Neuron (in vitro differentiated cells): ENCODE results near the gene CLDN2.

ENCODE experiments used
- H2AFZ ChIP-seq: one replicate; pipeline ENCODE4 v1.6.1; 2013; ENCODE audit warnings: low read depth, mild to moderate bottlenecking, inconsistent platforms, low read length, moderate library complexity
- H3K27me3 ChIP-seq: one replicate; pipeline ENCODE4 v1.6.1; 2013; ENCODE audit warnings: low read length; ENCODE audit not compliant: insufficient read depth
- H3K36me3 ChIP-seq: one replicate; pipeline ENCODE4 v1.6.1; 2013; ENCODE audit warnings: low read length; ENCODE audit not compliant: insufficient read depth
- H3K4me1 ChIP-seq: one replicate; pipeline ENCODE4 v1.6.1; 2013; ENCODE audit warnings: low read length; ENCODE audit not compliant: insufficient read depth
- H3K4me3 ChIP-seq: 2 replicates; pipeline ENCODE4 v1.5.1; 2013; ENCODE audit warnings: mild to moderate bottlenecking, low read length, moderate library complexity
- H3K9me3 ChIP-seq: one replicate; pipeline ENCODE4 v1.6.1; 2013; ENCODE audit warnings: low read length

Gene CLDN2

GRCh38 chrX:106932492-106932923, 12.3 kb downstream of the CLDN2 start:
- Histone ChIP-seq H3K27me3 (no peaks in the 10 kb centered on the region), H3K4me1 (no peaks in the 10 kb centered on the region)

DNA sequence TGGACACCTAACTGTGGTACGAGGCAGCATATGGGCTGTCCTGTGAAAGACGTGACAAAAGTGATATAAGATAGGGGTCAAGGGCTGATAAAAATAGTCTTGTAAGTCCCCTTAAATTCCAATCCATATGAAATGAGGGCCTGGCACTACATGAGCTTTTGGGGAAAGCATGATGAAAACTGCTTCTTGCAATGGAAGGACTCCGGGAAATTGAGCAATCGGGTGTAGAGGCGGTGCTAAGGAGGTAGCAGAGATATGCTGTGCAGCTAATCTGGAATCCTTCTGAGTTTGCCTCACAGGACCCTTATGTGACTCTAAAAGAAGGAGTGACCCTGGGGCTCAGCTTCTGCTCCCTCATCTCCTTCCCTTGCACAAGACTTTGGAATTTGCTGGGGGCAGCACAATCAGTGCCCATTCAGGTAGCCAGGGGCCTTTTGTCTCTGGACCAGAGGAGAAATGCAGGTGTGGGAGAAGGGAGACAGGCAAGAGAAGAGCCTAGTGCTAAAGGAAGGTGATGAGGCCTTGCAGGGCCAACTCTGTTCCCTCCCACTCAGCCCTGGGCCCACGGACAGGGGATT, 12.8 kb downstream of the CLDN2 start:
- no peak overlapping the region for H3K4me3 ChIP-seq
- no peaks in the 10 kb centered on the region for H3K9me3 ChIP-seq
- H3K36me3 ChIP-seq, result peaks cover 2% of the 10 kb centered on the region
- no peaks in the 10 kb centered on the region for H3K27me3 ChIP-seq
- H3K4me1 ChIP-seq, result no peaks in the 10 kb centered on the region
- H2AFZ ChIP-seq, result no peak overlapping the region

More at GRCh38 chrX:106932492-106932923, 12.3 kb downstream of the CLDN2 start:
- H3K9me3 ChIP-seq, result no peaks in the 10 kb centered on the region
- no peaks in the 10 kb centered on the region for H3K36me3 ChIP-seq
- no peak overlapping the region for H2AFZ ChIP-seq
- no peak overlapping the region for H3K4me3 ChIP-seq

GRCh38 chrX:106933538-106933961, 13.3 kb downstream of the CLDN2 start:
- no peak overlapping the region for H2AFZ ChIP-seq
- no peaks in the 10 kb centered on the region for H3K9me3 ChIP-seq
- H3K27me3 ChIP-seq, result no peaks in the 10 kb centered on the region
- H3K36me3 ChIP-seq, result peaks cover 2% of the 10 kb centered on the region
- H3K4me1 ChIP-seq, result no peaks in the 10 kb centered on the region
- no peak overlapping the region for H3K4me3 ChIP-seq

DNA sequence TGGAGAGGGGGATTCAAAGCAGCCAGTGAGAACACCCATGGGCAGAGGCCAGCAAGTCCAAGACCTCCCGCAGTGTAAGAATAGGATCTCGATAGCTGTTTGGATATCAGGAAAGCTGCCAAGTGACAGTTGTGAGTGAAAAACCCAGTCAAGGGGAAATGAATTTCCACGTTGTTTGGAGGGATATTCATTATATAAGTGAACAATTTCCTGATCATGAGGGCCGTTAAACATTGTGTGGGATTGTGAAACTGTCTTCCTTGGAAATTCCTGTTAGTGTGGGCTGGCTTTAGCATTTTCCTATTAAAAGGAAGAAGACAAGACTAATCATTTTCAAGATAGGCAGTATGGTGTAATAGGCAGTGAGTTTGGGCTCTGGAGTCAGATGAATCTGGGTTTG, 15.0 kb downstream of the CLDN2 start:
- Histone ChIP-seq H3K9me3 (no peaks in the 10 kb centered on the region), H3K4me1 (no peaks in the 10 kb centered on the region), H3K27me3 (no peaks in the 10 kb centered on the region), H2AFZ (no peak overlapping the region), H3K4me3 (no peak overlapping the region), H3K36me3 (peaks cover 2% of the 10 kb centered on the region)

DNA sequence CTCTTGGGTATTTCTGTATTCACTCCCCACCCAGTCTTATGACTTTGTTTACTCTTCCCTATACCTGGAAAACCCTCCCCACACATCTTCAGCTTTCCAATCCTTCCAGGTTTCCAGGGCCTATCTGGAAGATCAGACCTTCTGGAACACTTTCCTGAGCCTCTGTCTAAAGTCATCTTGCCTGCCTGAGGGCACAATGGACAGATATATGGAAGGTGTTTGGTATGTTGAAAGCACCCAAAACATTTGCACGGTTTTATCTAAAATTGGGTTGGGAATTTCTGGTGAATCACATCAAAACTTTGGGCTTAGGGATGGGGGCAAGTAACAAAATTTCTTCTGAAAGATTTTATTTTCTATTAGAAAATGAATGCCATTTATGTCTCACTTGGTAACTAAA, 16.0 kb downstream of the CLDN2 start:
- Histone ChIP-seq H2AFZ (no peak overlapping the region), H3K4me1 (no peaks in the 10 kb centered on the region), H3K9me3 (no peaks in the 10 kb centered on the region), H3K27me3 (no peaks in the 10 kb centered on the region), H3K36me3 (peaks cover 2% of the 10 kb centered on the region), H3K4me3 (no peak overlapping the region)

- peaks cover 2% of the 10 kb centered on the region for H3K36me3 ChIP-seq
Measured at GRCh38 chrX:106939566-106939965, 19.4 kb downstream of the CLDN2 start.

DNA sequence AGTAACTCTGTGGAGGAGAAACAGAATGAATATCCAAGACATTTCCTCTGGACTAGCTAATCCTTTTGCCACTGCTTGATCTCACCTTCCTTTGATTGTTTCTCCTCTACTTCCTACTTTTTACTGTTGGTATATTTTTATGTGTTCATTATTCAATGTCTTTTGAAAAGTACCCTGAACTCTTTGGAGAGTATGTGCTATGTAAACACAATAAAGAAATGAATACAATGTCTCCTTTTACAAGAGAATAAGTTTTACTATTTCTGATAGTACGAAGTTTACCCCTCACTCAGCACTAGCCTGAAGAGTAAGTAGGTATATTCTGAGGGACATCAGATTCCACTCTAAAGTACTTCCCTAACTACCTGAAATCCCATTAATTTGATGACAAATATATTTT, 19.9 kb downstream of the CLDN2 start:
- Histone ChIP-seq H3K36me3 (peaks cover 2% of the 10 kb centered on the region), H3K4me3 (no peak overlapping the region), H3K4me1 (no peaks in the 10 kb centered on the region), H3K9me3 (no peaks in the 10 kb centered on the region), H3K27me3 (no peaks in the 10 kb centered on the region), H2AFZ (no peak overlapping the region)

More at GRCh38 chrX:106939566-106939965, 19.4 kb downstream of the CLDN2 start:
- H3K9me3 ChIP-seq, result no peaks in the 10 kb centered on the region
- H3K4me1 ChIP-seq, result no peaks in the 10 kb centered on the region
- H3K27me3 ChIP-seq, result no peaks in the 10 kb centered on the region
- H3K4me3 ChIP-seq, result no peak overlapping the region
- no peak overlapping the region for H2AFZ ChIP-seq

DNA sequence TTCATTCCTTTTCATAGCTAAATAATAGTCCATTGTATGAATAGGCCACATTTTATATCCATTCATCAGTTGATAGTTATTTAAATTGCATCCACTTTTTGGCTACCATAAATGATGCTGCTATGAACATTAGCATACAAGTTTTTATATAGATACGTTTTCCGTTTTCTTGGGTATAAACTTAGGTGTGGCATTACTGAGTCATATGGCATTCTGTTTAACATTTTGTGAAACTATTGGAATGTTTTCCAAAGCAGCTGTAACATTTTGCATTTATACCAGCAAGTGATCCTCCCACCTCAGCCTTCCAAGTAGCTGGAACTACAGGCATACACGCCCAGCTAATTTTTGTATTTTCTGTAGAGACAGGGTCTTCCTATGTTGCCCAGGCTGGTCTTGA, 26.3 kb downstream of the CLDN2 start:
- Histone ChIP-seq H3K4me3 (no peak overlapping the region), H3K4me1 (no peaks in the 10 kb centered on the region), H3K27me3 (no peaks in the 10 kb centered on the region), H2AFZ (no peak overlapping the region), H3K36me3 (no peaks in the 10 kb centered on the region), H3K9me3 (no peaks in the 10 kb centered on the region)

- Histone ChIP-seq H3K36me3 (no peaks in the 10 kb centered on the region), H3K9me3 (no peaks in the 10 kb centered on the region), H3K4me3 (no peak overlapping the region), H3K4me1 (no peaks in the 10 kb centered on the region), H2AFZ (no peak overlapping the region), H3K27me3 (no peaks in the 10 kb centered on the region)
Measured at GRCh38 chrX:106948641-106949040, 28.4 kb downstream of the CLDN2 start.

- H3K4me1 ChIP-seq, result no peaks in the 10 kb centered on the region
- H3K9me3 ChIP-seq, result no peaks in the 10 kb centered on the region
- no peak overlapping the region for H2AFZ ChIP-seq
- no peaks in the 10 kb centered on the region for H3K27me3 ChIP-seq
- H3K36me3 ChIP-seq, result no peaks in the 10 kb centered on the region
- H3K4me3 ChIP-seq, result no peak overlapping the region
Measured at GRCh38 chrX:106949366-106949765, 29.2 kb downstream of the CLDN2 start.

DNA sequence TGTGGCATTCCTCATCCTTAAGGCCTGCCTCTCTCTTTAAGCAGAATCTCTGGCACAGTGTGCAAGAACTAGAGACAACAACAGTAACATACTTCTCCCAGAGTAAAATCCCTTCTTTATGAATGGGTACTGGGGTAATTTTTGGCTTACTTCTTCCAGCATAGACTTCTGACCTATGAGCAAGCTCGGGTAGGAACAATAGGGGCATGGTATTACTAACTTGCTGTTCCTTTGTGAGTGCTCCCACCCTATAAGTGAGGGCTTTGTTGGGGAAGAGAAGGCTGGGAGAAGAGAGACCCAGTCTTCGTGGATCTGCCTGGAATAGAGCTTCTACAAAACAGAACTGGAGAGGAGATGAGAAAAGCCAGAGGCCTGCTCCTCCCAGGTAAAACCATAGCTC, 30.2 kb downstream of the CLDN2 start:
- H3K27me3 ChIP-seq, result no peaks in the 10 kb centered on the region
- H3K9me3 ChIP-seq, result no peaks in the 10 kb centered on the region
- H3K4me1 ChIP-seq, result no peaks in the 10 kb centered on the region
- no peak overlapping the region for H2AFZ ChIP-seq
- no peak overlapping the region for H3K4me3 ChIP-seq
- H3K36me3 ChIP-seq, result peaks cover 2% of the 10 kb centered on the region

DNA sequence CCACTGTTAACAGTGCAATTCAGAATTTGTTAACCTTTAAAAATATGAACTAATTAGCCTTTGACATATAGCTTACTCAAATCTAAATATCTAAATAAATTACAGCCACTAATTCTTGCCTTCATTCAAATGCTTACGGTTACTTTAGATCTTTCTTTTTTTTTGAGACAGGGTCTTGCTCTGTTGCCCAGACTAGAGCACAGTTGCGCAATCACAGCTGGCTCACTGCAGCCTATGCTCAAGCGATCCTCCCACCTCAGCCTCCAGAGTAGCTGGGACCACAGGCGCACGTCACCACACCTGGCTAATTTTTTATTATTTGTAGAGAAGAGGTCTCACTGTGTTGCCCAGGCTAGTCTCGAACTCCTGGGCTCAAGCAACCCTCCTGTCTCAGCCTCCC, 31.0 kb downstream of the CLDN2 start:
- Histone ChIP-seq H2AFZ (no peak overlapping the region), H3K27me3 (no peaks in the 10 kb centered on the region), H3K9me3 (no peaks in the 10 kb centered on the region), H3K4me3 (no peak overlapping the region), H3K36me3 (peaks cover 2% of the 10 kb centered on the region), H3K4me1 (no peaks in the 10 kb centered on the region)

GRCh38 chrX:106952089-106952488, 31.9 kb downstream of the CLDN2 start:
- no peaks in the 10 kb centered on the region for H3K4me1 ChIP-seq
- no peaks in the 10 kb centered on the region for H3K27me3 ChIP-seq
- no peak overlapping the region for H2AFZ ChIP-seq
- H3K4me3 ChIP-seq, result no peak overlapping the region
- H3K9me3 ChIP-seq, result no peaks in the 10 kb centered on the region
- H3K36me3 ChIP-seq, result peaks cover 2% of the 10 kb centered on the region

GRCh38 chrX:106952538-106952937, 32.3 kb downstream of the CLDN2 start:
- Histone ChIP-seq H3K27me3 (no peaks in the 10 kb centered on the region), H3K9me3 (no peaks in the 10 kb centered on the region), H3K4me1 (no peaks in the 10 kb centered on the region), H3K4me3 (no peak overlapping the region), H2AFZ (no peak overlapping the region), H3K36me3 (peaks cover 2% of the 10 kb centered on the region)
